HK-2 (cell line): ENCODE data around the gene PPP2R2C.

ENCODE experiments used
- DNase-seq: peaks from one replicate; pipeline ENCODE4 v3.0.0-alpha.2; 2018; ENCODE audit not compliant: unreplicated experiment

PPP2R2C gene

GRCh38 chr4:6332042-6332668 lies 140.3 kb downstream of the PPP2R2C start:
- peak; percentile 50 for DNase-seq

GRCh38 chr4:6331468-6331867 lies 140.9 kb downstream of the PPP2R2C start:
- DNase-seq: no peak

GRCh38 chr4:6331018-6331417 lies 141.4 kb downstream of the PPP2R2C start:
- DNase-seq: no peak

DNA sequence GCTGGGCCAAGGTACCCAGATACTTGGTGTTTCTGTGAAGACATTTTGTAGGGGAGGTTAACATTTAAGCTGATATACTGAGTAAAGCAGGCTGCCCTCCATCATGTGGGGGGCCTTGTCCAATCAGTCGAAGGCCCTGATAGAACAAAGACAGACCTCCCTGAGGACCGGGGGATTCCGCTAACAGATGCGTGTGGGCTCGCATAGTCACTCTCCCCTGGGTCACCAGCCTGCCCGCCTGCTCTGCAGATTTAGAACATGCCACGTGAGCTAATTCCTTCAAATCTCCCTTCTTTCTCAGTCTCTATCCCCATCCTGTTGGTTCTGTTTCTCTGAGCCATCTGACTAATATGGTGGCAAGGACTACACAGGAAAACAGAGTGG lies 142.0 kb downstream of the PPP2R2C start:
- no peak for DNase-seq

GRCh38 chr4:6329478-6330383 lies 142.7 kb downstream of the PPP2R2C start:
- no peak for DNase-seq

DNA sequence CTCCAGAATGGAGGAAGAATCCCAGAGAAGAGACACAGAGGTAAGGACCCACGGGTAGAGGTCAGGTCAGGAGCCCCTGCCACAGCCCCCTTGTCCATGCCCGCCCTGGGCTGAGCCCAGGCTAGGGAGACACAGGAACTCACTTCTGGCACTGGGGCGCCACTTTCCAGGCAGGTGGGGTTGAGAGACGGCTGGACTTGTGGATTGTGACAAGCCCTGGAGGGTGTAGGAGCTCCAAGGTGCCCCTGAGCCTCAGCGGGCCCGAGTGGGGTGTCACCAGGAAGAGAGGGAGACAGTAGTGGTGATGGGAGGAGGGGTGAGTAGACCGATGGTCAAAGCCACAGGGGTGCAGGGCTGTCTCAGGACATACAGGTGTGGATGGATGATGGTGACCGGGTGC lies 143.9 kb downstream of the PPP2R2C start:
- DNase-seq: no peak

- DNase-seq: peak; percentile 86
These were observed 145.0 kb downstream of the PPP2R2C start for GRCh38 chr4:6327220-6327917.

- no peak for DNase-seq
These were observed 145.9 kb downstream of the PPP2R2C start for GRCh38 chr4:6326312-6327060.

DNA sequence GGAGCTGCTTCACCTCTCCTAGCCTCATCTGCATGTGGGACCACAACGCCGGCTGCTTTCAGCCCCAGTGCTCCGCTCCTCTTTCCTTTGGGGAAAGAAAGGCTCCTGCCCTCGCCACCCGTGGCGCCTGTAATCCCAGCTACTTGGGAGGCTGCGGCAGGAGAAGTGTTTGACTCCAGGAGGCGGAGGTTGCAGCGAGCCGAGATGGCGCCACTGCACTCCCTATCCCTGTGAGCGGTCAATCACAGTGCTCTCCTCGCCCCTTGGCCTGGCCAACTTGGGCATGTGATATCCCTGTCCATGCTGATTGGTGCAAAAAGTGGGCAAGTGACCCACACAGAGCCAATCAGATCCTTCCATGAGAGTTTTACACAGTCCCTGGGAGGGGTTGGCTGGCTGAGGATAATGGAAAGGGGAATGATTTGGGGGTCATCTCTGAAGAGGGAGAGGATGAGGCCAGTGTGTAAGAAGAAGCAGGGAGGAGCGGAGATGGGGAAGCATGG lies 146.6 kb downstream of the PPP2R2C start:
- no peak for DNase-seq

GRCh38 chr4:6324999-6325787 lies 147.2 kb downstream of the PPP2R2C start:
- DNase-seq: no peak

DNA sequence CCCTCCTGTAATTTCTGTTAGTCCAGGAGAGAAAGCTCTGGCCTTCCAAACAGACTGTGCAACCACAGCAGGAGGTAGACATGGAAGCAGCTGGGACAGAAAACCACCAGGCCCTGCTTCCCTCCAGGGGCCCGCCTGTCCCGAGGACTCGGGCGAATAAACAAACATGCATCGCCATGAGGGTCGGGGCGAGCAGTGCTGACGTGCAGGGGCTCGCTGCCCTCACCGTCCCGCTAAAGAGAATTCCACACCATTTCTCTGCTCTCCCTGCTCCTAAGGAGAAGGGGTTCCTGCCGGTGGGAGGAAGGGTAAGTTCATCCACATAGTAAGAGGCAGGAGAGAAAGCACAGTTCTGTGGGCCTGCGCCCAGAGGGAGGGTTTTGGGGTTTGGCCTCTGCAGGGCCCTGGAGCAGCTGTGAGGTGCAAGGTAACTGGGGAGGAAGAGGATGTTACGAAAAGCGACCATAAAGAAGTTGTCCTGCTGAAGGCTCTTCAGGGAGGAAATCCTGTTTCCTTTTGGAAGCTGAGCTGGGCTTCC lies 147.9 kb downstream of the PPP2R2C start:
- no peak for DNase-seq

DNA sequence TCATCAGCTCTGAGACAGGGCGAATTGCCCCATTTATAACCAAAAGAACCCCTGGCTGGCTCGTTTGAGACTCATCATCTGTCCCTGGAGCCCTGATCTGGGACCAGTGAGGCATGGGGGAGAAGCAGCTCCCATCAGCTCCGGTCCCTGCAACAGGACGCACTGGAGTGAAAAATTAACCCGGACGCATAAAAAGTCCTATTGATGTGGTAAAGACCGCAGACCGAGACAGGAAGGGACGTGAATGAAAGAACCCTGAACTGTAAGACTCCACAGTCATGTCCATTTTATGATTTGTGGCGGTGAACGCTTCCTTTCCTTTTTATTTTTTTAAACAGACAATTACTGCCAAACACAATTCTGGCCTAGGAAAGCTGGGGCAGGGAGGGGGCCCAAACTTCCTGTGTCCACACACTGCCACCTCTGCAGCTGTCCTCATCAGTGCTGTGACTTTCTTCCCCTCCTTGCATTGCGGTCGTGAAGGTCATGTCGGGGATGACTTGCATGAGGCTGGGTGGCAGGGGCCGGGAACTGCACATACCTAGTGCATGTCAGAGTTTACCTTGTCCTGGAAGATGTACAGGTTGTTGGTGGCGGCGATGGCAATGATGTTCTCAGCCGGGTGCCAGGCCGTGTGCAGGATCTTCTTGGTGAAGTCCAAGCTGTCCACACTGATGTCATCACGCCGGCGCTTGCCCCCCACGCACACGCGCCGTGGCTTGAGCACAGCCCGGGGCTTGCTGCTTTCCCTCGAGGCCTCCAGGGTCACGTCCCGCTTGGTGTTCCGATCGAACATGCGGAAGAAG lies 149.4 kb downstream of the PPP2R2C start:
- peak; percentile 48 for DNase-seq

- no peak for DNase-seq
These were observed 150.2 kb downstream of the PPP2R2C start for GRCh38 chr4:6322067-6322760.

GRCh38 chr4:6321361-6321760 lies 151.1 kb downstream of the PPP2R2C start:
- DNase-seq: no peak

- DNase-seq: no peak
These were observed 151.8 kb downstream of the PPP2R2C start for GRCh38 chr4:6320663-6321062.

DNA sequence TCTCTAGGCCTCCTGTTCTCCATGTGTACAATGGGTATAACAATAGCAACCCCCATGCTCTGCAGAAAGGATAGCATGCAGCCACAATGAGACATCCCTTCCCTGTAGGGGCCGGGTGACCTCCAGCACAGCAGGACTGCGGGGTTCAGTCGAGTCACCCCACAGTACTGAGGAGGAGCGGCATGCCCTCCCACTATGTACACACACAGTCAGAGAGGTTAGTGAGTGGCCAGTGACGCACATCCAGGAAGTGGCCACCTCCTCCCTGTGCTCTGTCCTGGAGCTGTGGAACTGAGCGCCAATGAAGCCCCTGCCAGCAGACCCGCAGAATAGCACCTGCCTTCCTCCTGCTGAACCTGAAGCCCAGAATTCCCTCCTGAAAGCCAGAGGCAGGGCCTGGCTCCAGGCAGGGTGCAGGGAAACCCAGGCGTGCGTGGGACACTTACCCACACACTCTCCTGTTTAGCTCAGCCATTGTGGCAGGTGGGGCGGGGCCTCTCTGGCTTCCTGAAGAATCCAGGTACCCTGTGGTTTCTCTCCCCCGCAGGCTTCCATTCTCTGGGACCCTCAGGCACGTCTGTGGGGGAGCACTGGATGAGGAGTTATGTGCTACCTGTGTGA lies 152.8 kb downstream of the PPP2R2C start:
- DNase-seq: no peak

- DNase-seq: no peak
These were observed 154.2 kb downstream of the PPP2R2C start for GRCh38 chr4:6318206-6318605.

DNA sequence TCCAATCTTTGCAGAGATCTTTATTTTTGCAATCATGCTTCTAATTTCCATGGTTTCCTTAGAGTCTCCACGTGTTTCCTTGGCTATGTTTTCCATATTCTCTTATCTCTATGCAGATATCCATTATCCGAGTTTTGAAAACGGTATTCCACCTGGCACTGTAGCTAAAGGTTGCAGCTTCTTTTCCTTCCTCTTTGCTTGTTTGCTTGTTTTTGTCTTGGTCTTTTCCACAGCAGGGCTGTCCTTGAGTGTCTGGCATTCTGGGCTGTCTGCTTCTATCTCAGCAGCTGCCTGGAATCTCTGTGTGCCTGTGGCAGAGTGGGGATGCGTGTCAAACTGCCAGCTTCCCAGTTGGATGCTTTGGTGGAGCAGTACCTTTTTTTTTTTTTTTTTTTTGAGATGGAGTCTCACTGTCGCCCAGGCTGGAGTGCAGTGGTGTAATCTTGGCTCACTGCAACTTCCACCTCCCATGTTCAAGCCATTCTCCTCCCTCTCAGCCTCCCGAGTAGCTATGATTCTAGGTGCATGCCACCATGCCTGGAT lies 155.9 kb downstream of the PPP2R2C start:
- no peak for DNase-seq
